Stimulated activated CD4-positive, alpha-beta T cell treated with anti-CD3 and anti-CD28 coated beads, Interleukin-4, amount 100 ng/mL, for 4 hours (primary cell): ENCODE data around the gene SND1.
"Not testable (repeated sequence)": the region's sequence is repeated elsewhere in the genome, so short reads cannot be mapped to it uniquely, and the experiment has no call there.

Experiments
- DNase-seq, 2 experiments: peaks; one replicate each; pipeline ENCODE4 v3.0.0-alpha.2; 2020

Gene SND1

DNA sequence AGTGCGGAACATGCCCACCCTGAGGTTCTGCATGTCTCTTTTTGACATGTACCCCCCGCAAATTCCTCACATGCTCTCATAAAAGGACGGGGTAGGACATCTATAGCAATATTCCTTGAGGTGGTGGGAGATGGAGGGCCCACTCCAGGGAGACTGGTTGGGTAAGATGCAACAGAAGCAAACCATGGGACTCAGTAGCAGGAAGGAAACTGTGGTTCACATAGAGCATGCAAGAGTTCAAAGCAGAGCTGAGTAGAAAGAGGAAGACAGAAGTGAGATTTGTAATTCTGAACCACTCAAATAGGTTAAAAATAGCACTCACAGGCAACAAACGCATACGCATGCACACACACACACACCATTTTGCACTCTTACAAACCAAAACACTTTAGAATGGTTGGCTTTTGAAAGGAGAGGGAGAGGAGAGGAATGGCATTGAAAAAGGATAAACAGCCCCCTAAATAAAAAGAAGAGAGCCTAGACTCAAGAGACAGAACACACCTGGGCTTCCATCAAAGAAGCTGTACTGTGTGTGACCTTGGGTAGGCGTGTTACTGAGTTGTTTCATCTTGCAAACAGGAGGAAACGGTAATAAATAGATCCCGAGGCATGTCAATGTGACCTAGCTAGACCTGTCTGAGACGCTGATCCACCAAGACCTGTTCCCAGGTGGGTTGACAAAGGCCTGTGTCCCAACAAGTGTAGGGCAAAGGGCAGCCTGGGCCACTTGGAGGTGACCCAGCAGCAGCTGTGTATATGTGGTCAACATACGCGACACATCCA lies 456.8 kb downstream of the SND1 start:
- no peak for DNase-seq

- not testable (repeated sequence) for DNase-seq
Observed at GRCh38 chr7:128109424-128109969, 457.5 kb downstream of the SND1 start.

GRCh38 chr7:128110641-128111364 lies 458.8 kb downstream of the SND1 start:
- no peak for DNase-seq

- no peak for DNase-seq
Observed at GRCh38 chr7:128112018-128112780, 460.2 kb downstream of the SND1 start.

- no peak for DNase-seq
Observed at GRCh38 chr7:128112781-128113221, 460.8 kb downstream of the SND1 start.

- no peak for DNase-seq
Observed at GRCh38 chr7:128113839-128114238, 461.8 kb downstream of the SND1 start.

- DNase-seq = no peak
Observed at GRCh38 chr7:128114806-128115205, 462.8 kb downstream of the SND1 start.

GRCh38 chr7:128115336-128115820 lies 463.4 kb downstream of the SND1 start:
- no peak for DNase-seq

DNA sequence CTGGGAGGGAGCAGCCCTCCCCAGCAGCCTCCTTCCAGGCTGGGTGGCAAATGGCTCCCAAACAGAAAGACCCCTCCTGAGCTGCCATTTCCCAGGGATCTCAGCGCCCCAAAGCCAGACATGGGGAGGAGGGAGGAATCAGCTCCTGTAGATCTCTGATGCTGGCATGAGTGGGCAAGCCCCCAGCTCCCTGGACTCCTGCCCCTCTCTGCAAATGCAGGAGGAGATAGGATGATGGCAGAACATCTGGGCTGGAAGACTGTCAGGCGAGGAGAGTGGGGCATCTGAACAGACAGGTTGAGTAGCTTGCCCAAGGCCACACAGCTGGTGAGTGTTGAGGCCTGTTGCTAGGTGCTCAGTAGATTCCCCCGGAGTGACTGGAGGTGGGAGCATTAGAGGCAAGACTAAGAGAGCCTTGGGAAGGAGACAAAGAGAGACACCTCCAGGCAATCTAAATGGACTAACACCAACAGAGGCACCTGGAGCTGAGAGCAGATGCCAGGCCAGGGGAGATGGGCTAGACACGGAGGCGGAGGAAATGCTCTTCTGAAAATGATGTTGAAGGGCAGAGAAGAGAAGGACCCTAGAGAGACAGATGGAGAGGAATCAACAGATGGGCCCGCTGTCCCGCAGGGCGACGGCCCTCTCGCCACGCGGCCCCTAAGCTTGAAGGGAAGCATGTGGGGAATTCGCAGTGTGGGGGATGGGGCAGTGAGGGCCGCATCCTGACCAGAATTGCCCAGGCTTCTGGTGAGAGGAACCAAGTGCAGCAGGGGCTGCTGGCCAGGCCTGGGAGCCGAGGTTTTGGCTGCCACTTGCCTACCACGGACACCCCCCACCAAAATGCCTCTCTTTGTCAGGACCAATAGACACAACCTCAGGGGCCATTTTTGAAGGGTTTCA lies 464.1 kb downstream of the SND1 start:
- no peak for DNase-seq

DNA sequence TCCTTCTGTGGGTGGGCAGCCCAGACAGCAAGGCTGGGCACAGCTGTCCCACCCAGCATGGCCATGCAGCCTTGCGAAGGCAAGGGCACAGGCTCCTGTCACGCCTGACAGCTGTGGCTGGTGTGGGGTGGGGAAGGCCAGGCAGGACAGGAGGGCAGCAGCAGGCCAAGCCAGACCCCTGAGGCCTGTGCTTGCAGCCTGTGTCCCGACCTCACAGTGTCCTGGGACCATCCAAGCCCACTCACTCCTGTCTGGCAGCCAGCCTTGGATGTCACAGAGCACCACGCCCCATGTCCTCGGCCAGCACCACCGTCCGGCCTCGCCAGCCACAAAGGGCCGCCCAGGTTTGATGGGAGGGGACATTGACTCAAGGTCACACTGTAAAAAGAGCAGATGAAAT lies 464.7 kb downstream of the SND1 start:
- DNase-seq = no peak

GRCh38 chr7:128117691-128118090 lies 465.7 kb downstream of the SND1 start:
- DNase-seq = no peak

DNA sequence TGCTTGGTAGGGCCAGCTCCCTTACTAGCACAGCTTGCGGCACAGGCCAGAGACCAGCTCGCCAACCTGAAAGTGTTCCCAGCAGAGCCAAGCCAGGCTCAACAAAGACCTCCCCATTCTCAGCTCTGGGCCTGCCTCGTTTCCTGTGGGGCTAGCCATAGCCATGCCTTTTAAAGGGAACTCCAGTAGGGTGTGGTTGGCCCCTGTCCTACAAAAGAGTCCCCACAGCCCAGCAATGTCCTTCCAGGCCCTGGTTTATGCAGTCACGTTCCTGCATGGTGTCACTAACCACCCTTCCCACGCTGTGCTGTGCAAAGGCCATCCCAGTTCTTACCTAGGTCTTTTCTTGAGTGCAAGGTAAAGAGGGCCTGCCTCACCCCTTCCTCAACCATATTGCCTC lies 467.0 kb downstream of the SND1 start:
- no peak for DNase-seq

GRCh38 chr7:128120116-128120515 lies 468.1 kb downstream of the SND1 start:
- DNase-seq = no peak

DNA sequence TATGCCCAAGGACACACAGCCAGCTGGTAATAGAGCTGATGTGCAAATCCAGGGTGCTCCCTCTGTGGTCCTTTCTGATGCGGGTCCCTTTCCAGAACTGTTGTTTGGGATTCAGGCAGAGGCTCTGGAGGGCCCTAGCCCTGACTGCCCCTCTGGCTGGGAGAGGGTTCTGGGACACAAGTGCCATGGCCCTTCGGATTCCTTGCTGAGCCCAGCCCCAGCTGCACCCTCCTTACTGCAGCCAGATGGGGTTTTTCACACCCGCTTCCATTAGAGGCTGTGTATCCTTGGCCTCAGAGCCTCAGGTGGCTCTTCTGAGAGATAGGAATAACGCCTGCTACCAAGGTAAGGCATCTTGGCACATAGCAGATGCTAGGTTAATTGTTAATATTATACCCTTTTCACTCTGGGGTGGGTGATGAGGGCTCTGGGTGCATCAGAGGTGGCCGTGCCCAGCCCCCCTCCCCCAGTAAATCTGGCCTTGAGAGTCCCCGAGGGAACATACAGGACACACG lies 469.0 kb downstream of the SND1 start:
- no peak for DNase-seq

- DNase-seq = no peak
Observed at GRCh38 chr7:128121711-128122530, 469.9 kb downstream of the SND1 start.

GRCh38 chr7:128122576-128123290 lies 470.7 kb downstream of the SND1 start:
- DNase-seq = no peak

DNA sequence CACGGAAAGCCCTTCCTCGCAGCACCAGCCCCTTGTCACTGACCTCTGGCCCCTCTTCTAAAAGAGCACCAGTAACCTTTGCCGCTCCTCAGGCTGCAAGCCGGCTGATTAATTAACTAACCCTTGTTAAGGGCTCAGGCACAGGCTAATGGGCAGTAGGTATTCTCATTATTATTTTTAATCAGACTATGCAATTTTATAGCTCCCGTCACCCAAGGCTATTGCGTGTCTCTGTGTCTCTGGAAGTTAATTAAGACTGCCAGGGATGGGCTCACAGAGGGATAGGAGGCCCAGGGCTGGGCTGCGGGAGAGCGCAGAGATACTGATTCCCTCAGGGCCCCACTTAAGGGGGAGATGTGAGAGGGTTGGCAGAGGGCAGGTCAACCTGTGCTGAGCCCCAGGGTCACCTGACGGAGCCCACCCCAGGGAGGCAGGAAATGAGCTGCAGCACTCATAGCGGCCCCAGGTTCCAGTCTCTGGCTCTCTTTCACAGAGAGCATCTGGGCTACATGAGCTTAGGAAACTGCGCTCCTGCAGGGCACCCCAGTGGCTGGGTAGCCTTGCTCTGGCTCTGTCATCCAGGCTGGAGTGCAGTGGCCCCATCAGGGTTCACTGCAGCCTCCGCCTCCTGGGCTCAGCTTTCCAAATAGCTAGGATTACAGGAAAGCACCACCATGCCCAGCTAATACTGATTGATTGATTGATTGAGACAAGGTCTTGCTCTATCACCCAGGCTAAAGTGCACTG lies 471.5 kb downstream of the SND1 start:
- no peak for DNase-seq

DNA sequence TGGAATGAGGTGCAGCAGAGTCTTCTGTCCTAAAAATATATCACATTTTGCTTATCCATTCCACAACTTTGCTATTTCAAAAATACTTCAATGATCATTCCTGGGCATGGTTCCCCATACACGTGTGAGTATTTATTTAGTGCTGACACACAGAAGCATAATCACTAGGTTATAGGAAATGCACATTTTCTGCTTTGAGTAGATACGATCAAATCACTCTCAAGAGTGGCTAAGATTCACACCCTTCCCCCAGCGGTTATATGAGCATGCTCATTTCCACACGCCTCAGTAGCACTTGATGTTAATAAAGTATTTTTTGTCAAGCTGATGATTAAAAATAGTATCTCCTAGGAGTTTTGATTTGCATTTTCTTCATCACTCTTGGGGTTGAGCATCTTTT lies 472.8 kb downstream of the SND1 start:
- no peak for DNase-seq

DNA sequence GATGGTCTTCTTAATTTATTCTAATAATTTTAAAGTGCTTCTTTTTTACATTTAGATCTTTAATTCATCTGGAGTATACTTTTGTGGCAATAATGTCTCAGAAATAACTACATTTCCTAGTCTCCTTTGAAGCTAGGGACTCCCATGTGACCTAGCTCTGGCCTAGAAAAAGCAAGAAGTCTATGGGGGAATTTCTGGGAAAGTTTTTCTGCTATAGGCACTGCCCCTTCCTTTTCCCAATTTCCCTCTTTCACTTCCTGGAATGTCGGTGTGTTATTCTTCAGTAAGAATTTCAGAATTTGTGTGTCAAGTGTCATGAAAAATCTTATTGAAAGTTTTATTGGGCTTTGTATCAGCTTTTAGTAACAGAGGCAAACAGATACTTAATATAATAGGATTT lies 473.8 kb downstream of the SND1 start:
- DNase-seq = no peak
